Mesenchymal stem cell (in vitro differentiated cells and primary cell): ENCODE measurements around the gene CTRB1.

Experiments
- DNase-seq: peaks from one replicate; pipeline ENCODE4 v3.0.0-alpha.2; 2013
- H2AFZ ChIP-seq: one replicate; pipeline ENCODE4 v1.6.1; 2013; ENCODE audit warnings: low read depth, mild to moderate bottlenecking, control low read depth, inconsistent platforms, low read length, moderate library complexity
- H2AK5ac ChIP-seq: 2 replicates; pipeline ENCODE4 v1.6.1; 2013; ENCODE audit warnings: low read length, moderate library complexity, mild to moderate bottlenecking, inconsistent platforms; ENCODE audit not compliant: severe bottlenecking
- H2BK120ac ChIP-seq: one replicate; pipeline ENCODE4 v1.6.1; 2013; ENCODE audit warnings: low read depth, mild to moderate bottlenecking, inconsistent platforms, low read length, moderate library complexity
- H2BK12ac ChIP-seq, 2 experiments: one replicate each; pipeline ENCODE4 v1.6.1; 2013; ENCODE audit warnings: inconsistent platforms in 2 of 2, low read length in 2 of 2, mild to moderate bottlenecking in 2 of 2, moderate library complexity in 2 of 2, control low read depth in 1 of 2
- H2BK15ac ChIP-seq: one replicate; pipeline ENCODE4 v1.6.1; 2013; ENCODE audit warnings: mild to moderate bottlenecking, low read depth, inconsistent platforms; ENCODE audit not compliant: poor library complexity, severe bottlenecking
- H2BK5ac ChIP-seq: 2 replicates; pipeline ENCODE4 v1.6.1; 2013; ENCODE audit warnings: low read depth, mild to moderate bottlenecking, low read length, control low read depth, inconsistent platforms; ENCODE audit not compliant: poor library complexity, severe bottlenecking
- H3K14ac ChIP-seq, 2 experiments: one replicate each; pipeline ENCODE4 v1.6.1; 2013; ENCODE audit warnings: inconsistent platforms in 2 of 2, low read length in 2 of 2, control low read depth in 1 of 2, mild to moderate bottlenecking in 1 of 2, moderate library complexity in 1 of 2
- H3K18ac ChIP-seq, 2 experiments: one replicate each; pipeline ENCODE4 v1.6.1; 2013; ENCODE audit warnings: inconsistent platforms in 2 of 2, low read length in 2 of 2, control low read depth in 1 of 2, low read depth in 1 of 2, mild to moderate bottlenecking in 1 of 2
- H3K23ac ChIP-seq, 2 experiments: one replicate each; pipeline ENCODE4 v1.6.1; 2013; ENCODE audit warnings: inconsistent platforms in 2 of 2, low read length in 2 of 2, mild to moderate bottlenecking in 2 of 2, moderate library complexity in 2 of 2, control low read depth in 1 of 2
- H3K27ac ChIP-seq: 2 replicates; pipeline ENCODE4 v1.5.1; 2013; ENCODE audit warnings: mild to moderate bottlenecking, moderate library complexity, low read length, control low read depth, inconsistent platforms; ENCODE audit not compliant: poor library complexity, severe bottlenecking
- H3K27me3 ChIP-seq, 2 experiments: 2 replicates each; pipeline versions ENCODE4 v1.6.1 to v1.7.0; 2013; ENCODE audit warnings: low read length in 2 of 2, mild to moderate bottlenecking in 2 of 2, moderate library complexity in 2 of 2, control low read depth in 1 of 2, inconsistent platforms in 1 of 2; ENCODE audit not compliant: control insufficient read depth in 1 of 2, insufficient read depth in 1 of 2
- H3K36me3 ChIP-seq, 2 experiments: 2 replicates each; pipeline versions ENCODE4 v1.6.1 to v1.7.0; 2013; ENCODE audit warnings: low read length in 2 of 2, control low read depth in 1 of 2, inconsistent platforms in 1 of 2, low read depth in 1 of 2, mild to moderate bottlenecking in 1 of 2; ENCODE audit not compliant: insufficient read depth in 2 of 2, control insufficient read depth in 1 of 2
- H3K4ac ChIP-seq, 2 experiments: one replicate each; pipeline ENCODE4 v1.6.1; 2013; ENCODE audit warnings: inconsistent platforms in 2 of 2, low read length in 2 of 2, mild to moderate bottlenecking in 2 of 2, moderate library complexity in 2 of 2, control low read depth in 1 of 2, low read depth in 1 of 2
- H3K4me1 ChIP-seq: 2 replicates; pipeline ENCODE4 v1.6.1; 2013; ENCODE audit warnings: low read depth, low read length, control low read depth; ENCODE audit not compliant: control insufficient read depth, insufficient read depth
- H3K4me2 ChIP-seq: 2 replicates; pipeline ENCODE4 v1.6.1; 2013; ENCODE audit warnings: low read length, mild to moderate bottlenecking, inconsistent platforms; ENCODE audit not compliant: poor library complexity, severe bottlenecking
- H3K4me3 ChIP-seq, 2 experiments: 2 replicates each; pipeline versions ENCODE4 v1.5.1 to v1.7.0; 2013; ENCODE audit warnings: low read length in 2 of 2, mild to moderate bottlenecking in 2 of 2, control low read depth in 1 of 2, low read depth in 1 of 2; ENCODE audit not compliant: insufficient read depth in 1 of 2
- H3K79me1 ChIP-seq: replicated peaks from 2 replicates; pipeline ENCODE4 v1.6.1; 2013; ENCODE audit warnings: mild to moderate bottlenecking, control low read depth, low read length, inconsistent platforms; ENCODE audit not compliant: poor library complexity, severe bottlenecking
- H3K9ac ChIP-seq: 2 replicates; pipeline ENCODE4 v1.7.0; 2013; ENCODE audit warnings: mild to moderate bottlenecking, low read length, moderate library complexity
- H3K9me3 ChIP-seq: 2 replicates; pipeline ENCODE4 v1.7.0; 2013; ENCODE audit warnings: mild to moderate bottlenecking, low read length; ENCODE audit not compliant: control insufficient read depth
- H4K8ac ChIP-seq: one replicate; pipeline ENCODE4 v1.6.1; 2013; ENCODE audit warnings: inconsistent platforms, mild to moderate bottlenecking, low read length, moderate library complexity
- H4K91ac ChIP-seq: one replicate; pipeline ENCODE4 v1.6.1; 2013; ENCODE audit warnings: mild to moderate bottlenecking, low read length, inconsistent platforms
- WGBS: methylation state at CpG from one replicate; pipeline ENCODE4 v1.1.7; 2013; ENCODE audit warnings: mixed read lengths; 5-methylcytosine and 5-hydroxymethylcytosine counted together

CTRB1 gene

DNA sequence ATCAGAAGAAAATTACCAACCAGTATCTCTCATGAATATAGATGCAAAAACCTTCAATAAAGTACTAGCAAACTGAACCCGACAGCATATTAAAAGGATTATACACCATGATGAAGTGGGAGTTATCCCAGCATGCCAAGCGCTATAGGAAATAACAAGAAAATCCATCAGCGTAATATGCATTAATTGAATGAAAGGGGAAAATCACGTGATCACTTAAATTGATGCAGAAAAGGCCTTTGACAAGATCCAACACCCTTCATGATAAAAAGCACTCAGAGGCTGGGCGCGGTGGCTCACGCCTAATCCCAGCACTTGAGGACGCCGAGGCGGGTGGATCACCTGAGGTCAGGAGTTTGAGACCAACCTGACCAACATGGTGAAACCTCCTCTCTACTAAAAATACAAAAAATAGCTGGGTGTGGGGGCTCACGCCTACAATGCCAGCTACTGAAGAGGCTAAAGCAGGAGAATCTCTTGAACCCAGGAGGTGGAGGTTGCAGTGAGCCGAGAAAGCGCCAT, 16.7 kb upstream of the CTRB1 start:
- H3K18ac ChIP-seq: no peak overlapping the region
- H2AK5ac ChIP-seq: no peak overlapping the region
- H2BK15ac ChIP-seq: no peak overlapping the region
- peaks cover 8% of the 10 kb centered on the region for H3K4me1 ChIP-seq
- no peak overlapping the region for H3K23ac ChIP-seq
- H4K91ac ChIP-seq: no peak overlapping the region
- H3K4ac ChIP-seq: no peak overlapping the region
- H3K4me2 ChIP-seq: no peak overlapping the region
- peaks cover 11 to 15% of the 10 kb centered on the region in 2 experiments for H3K27me3 ChIP-seq
- no peaks in the 10 kb centered on the region for H3K79me1 ChIP-seq
- no peak overlapping the region for H4K8ac ChIP-seq
- no peak overlapping the region for H2BK12ac ChIP-seq
- no peak overlapping the region for H3K9ac ChIP-seq
- DNase-seq: no peak
- H3K14ac ChIP-seq: no peak overlapping the region
- H2AFZ ChIP-seq: no peak overlapping the region
- H3K9me3 ChIP-seq: no peaks in the 10 kb centered on the region
- no peak overlapping the region for H3K27ac ChIP-seq
- WGBS: 87% methylated on average over 11 of the region's 13 CpGs
- H3K36me3 ChIP-seq: no peaks in the 10 kb centered on the region
- no peak overlapping the region for H2BK5ac ChIP-seq
- H2BK120ac ChIP-seq: no peak overlapping the region
- no peak overlapping the region for H3K4me3 ChIP-seq

DNA sequence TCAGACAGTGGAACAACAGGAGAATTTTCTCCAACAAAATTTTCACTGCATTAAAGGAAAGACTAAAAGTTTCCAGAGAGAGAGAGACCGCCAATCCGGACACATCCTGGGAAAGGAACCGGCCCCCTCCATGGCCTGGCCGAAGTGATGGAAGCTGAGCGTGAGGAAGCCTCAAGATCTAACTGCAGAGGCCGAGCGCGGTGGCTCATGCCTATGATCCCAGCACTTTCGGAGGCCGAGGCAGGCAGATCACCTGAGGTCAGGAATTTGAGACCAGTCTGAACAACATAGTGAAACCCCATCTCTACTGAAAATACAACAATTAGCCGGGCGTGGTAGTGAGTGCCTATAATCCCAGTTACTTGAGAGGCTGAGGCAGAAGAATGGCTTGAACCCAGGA, 15.7 kb upstream of the CTRB1 start:
- no peak overlapping the region for H4K91ac ChIP-seq
- no peak overlapping the region for H3K14ac ChIP-seq
- WGBS: 95% methylated on average over 8 of the region's 12 CpGs
- H3K27me3 ChIP-seq: peaks cover under 1 to 9% of the 10 kb centered on the region in 2 experiments
- no peak overlapping the region for H2BK5ac ChIP-seq
- H3K4me3 ChIP-seq: no peak overlapping the region
- H3K36me3 ChIP-seq: no peaks in the 10 kb centered on the region
- no peak overlapping the region for H4K8ac ChIP-seq
- H2AK5ac ChIP-seq: no peak overlapping the region
- no peaks in the 10 kb centered on the region for H3K79me1 ChIP-seq
- no peak overlapping the region for H3K23ac ChIP-seq
- H3K4ac ChIP-seq: no peak overlapping the region
- peaks cover 8% of the 10 kb centered on the region for H3K4me1 ChIP-seq
- no peak overlapping the region for H2BK15ac ChIP-seq
- H3K27ac ChIP-seq: no peak overlapping the region
- no peak overlapping the region for H3K9ac ChIP-seq
- no peak overlapping the region for H2BK12ac ChIP-seq
- H3K18ac ChIP-seq: no peak overlapping the region
- H2AFZ ChIP-seq: no peak overlapping the region
- H3K9me3 ChIP-seq: no peaks in the 10 kb centered on the region
- DNase-seq: no peak
- no peak overlapping the region for H2BK120ac ChIP-seq
- no peak overlapping the region for H3K4me2 ChIP-seq

DNA sequence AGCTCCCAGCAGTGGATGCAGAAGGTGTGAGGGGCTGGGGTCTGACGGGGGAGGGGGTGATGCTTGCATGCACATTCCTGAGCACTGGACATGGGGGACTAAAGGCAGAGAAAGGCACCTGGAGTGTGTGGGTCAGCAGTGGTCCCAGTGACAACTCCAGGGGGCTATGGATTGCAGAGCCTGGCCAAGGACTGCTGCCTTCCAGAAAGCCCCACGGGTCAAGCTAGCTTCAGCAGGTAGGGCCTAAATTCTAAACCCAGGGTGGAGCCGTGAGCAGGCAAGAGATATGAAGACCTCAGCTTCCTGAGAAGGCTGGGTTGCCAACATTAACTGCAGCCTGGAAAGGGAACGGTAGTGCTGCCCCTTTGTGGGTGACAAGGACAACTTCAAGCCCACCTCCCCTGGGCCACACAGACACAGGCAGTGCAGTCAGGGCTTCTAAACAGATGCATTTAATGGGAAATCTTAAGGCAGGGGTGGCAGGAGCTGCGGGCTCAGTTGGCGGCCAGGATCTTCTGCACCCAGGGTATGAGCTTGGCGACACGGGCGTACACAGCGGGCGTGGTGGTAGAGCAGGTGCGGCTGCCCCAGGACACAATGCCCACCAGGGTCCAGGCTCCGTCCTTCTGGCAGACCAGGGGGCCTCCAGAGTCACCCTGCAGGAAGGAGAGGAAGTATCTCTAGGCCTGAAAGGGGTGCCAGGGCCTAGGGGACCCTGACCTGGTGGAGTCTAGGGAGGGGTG, 14.9 kb upstream of the CTRB1 start:
- Histone ChIP-seq H3K4me1 (peaks cover 11% of the 10 kb centered on the region), H3K23ac (no peak overlapping the region), H3K79me1 (no peaks in the 10 kb centered on the region), H3K4me3 (no peak overlapping the region), H3K18ac (no peak overlapping the region), H3K27ac (no peak overlapping the region), H2BK15ac (no peak overlapping the region), H3K36me3 (no peaks in the 10 kb centered on the region), H3K9me3 (no peaks in the 10 kb centered on the region), H3K14ac (peak overlapping the region in 1 of 2 experiments; percentile 30), H3K4ac (no peak overlapping the region), H2AK5ac (no peak overlapping the region), H3K4me2 (no peak overlapping the region), H2BK120ac (no peak overlapping the region), H4K8ac (no peak overlapping the region), H3K9ac (no peak overlapping the region), H3K27me3 (peaks cover 0 to 9% of the 10 kb centered on the region in 2 experiments), H2AFZ (no peak overlapping the region), H4K91ac (no peak overlapping the region), H2BK5ac (no peak overlapping the region), H2BK12ac (no peak overlapping the region)
- DNase-seq: no peak
- 81% methylated on average over 13 of the region's 13 CpGs for WGBS

DNA sequence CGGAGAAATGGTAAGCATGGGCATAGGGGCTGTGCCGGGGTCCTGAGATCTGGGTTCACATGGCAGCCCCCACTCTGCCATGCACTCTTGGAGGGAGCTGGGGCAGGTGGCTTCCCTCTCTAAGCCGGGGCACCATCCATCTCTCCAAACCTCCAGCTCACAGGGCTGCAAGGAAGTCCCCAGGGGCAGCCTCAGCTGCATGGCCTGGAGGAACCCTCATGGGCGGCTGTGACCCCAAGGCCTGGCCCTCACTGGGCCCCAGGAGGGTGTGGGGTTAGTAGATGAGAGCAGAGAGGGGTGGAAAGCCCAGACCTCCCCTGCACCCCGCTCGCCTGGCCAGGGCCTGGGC, 14.4 kb upstream of the CTRB1 start:
- no peak overlapping the region for H4K91ac ChIP-seq
- H3K4me3 ChIP-seq: no peak overlapping the region
- H3K4me2 ChIP-seq: no peak overlapping the region
- 88% methylated on average over 1 of the region's 6 CpGs for WGBS
- no peak overlapping the region for H3K9ac ChIP-seq
- H3K18ac ChIP-seq: no peak overlapping the region
- no peak overlapping the region for H3K4ac ChIP-seq
- no peak overlapping the region for H3K14ac ChIP-seq
- no peaks in the 10 kb centered on the region for H3K79me1 ChIP-seq
- H3K4me1 ChIP-seq: peaks cover 11% of the 10 kb centered on the region
- no peak overlapping the region for H2BK120ac ChIP-seq
- no peaks in the 10 kb centered on the region for H3K36me3 ChIP-seq
- H4K8ac ChIP-seq: no peak overlapping the region
- peaks cover 0 to 9% of the 10 kb centered on the region in 2 experiments for H3K27me3 ChIP-seq
- no peak overlapping the region for H2BK15ac ChIP-seq
- no peak overlapping the region for H3K27ac ChIP-seq
- no peak overlapping the region for H2BK5ac ChIP-seq
- no peak overlapping the region for H2AFZ ChIP-seq
- no peak overlapping the region for H2BK12ac ChIP-seq
- no peak overlapping the region for H2AK5ac ChIP-seq
- no peak overlapping the region for H3K23ac ChIP-seq
- no peak for DNase-seq
- H3K9me3 ChIP-seq: no peaks in the 10 kb centered on the region
